HEK293 (cell line): ENCODE measurements around the gene SHCBP1.
"Not testable (repeated sequence)": the region's sequence is repeated elsewhere in the genome, so short reads cannot be mapped to it uniquely, and the experiment has no call there.

Experiments used
- CTCF ChIA-PET: fragments of 350-600 bp; formaldehyde crosslinking; extraction: SDS; loops from one replicate; lab custom pipeline; 2021; ENCODE audit warnings: antibody characterized with exemption; lab: Yijun Ruan, JAX
- POLR2A ChIA-PET: fragments of 300-600 bp; formaldehyde crosslinking; extraction: SDS; loops from one replicate; lab custom pipeline; 2020; ENCODE audit warnings: antibody characterized with exemption, inconsistent platforms; lab: Yijun Ruan, JAX
- H3K27ac ChIP-seq: fragments of 200-500 bp; sonication (Bioruptor generic); 2 replicates; pipeline ENCODE4 v1.5.1; 2014; ENCODE audit warnings: low read depth, low read length, control low read depth, inconsistent platforms; ENCODE audit errors: extremely low read depth
- H3K36me3 ChIP-seq, 2 experiments: fragments of 200-500 bp in 1 of 2; sonication (Bioruptor generic) in 1 of 2; 1 replicate in 1 of 2; 2 replicates in 1 of 2; pipeline ENCODE4 v1.5.1; 2014 to 2017; ENCODE audit warnings: inconsistent platforms in 2 of 2, low read length in 2 of 2; ENCODE audit not compliant: control insufficient read depth in 2 of 2, insufficient read depth in 1 of 2
- H3K4me1 ChIP-seq: fragments of 200-500 bp; sonication (Bioruptor generic); 2 replicates; pipeline ENCODE4 v1.5.1; 2014; ENCODE audit warnings: mild to moderate bottlenecking, low read length, inconsistent platforms; ENCODE audit not compliant: control insufficient read depth, insufficient read depth
- H3K4me3 ChIP-seq: 2 replicates; pipeline ENCODE4 v1.5.1; 2011; ENCODE audit warnings: low read depth, mild to moderate bottlenecking, control low read depth, low read length, moderate library complexity
- H3K9me3 ChIP-seq: fragments of 200-500 bp; sonication (Bioruptor generic); 2 replicates; pipeline ENCODE4 v1.5.1; 2014; ENCODE audit warnings: low read depth, low read length, inconsistent platforms; ENCODE audit not compliant: control insufficient read depth, insufficient read depth
- GLI2 ChIP-seq: fragments of 450-650 bp; formaldehyde crosslinking; IDR thresholded peaks from 2 replicates; pipeline ENCODE4; 2017; ENCODE audit warnings: missing biosample characterization, missing genetic modification characterization, low read depth, borderline replicate concordance
- GLIS1 ChIP-seq: fragments of 450-650 bp; formaldehyde crosslinking; IDR thresholded peaks from 2 replicates; pipeline ENCODE4 v1.5.1; 2016; ENCODE audit warnings: missing biosample characterization, missing genetic modification characterization
- KLF1 ChIP-seq: fragments of 450-650 bp; formaldehyde crosslinking; IDR thresholded peaks from 2 replicates; pipeline ENCODE4 v1.5.1; 2016; ENCODE audit warnings: missing biosample characterization, missing genetic modification characterization
- SP2 ChIP-seq: fragments of 450-650 bp; formaldehyde crosslinking; IDR thresholded peaks from 2 replicates; pipeline ENCODE4 v1.5.1; 2016; ENCODE audit warnings: missing biosample characterization, missing genetic modification characterization
- YY1 ChIP-seq: fragments of 450-650 bp; formaldehyde crosslinking; IDR thresholded peaks from 2 replicates; pipeline ENCODE4 v1.5.1; 2018; ENCODE audit warnings: missing biosample characterization, missing genetic modification characterization
- ZBTB17 ChIP-seq: fragments of 450-650 bp; formaldehyde crosslinking; IDR thresholded peaks from 2 replicates; pipeline ENCODE4 v1.5.1; 2016; ENCODE audit warnings: missing biosample characterization, missing genetic modification characterization
- ZBTB21 ChIP-seq: fragments of 450-650 bp; formaldehyde crosslinking; IDR thresholded peaks from 2 replicates; pipeline ENCODE4 v1.5.1; 2017; ENCODE audit warnings: missing biosample characterization, missing genetic modification characterization
- ZBTB26 ChIP-seq: fragments of 450-650 bp; formaldehyde crosslinking; optimal IDR thresholded peaks from 2 replicates; pipeline ENCODE3; 2016; ENCODE audit warnings: missing biosample characterization, mild to moderate bottlenecking, missing genetic modification characterization
- ZNF223 ChIP-seq: fragments of 450-650 bp; formaldehyde crosslinking; IDR thresholded peaks from 2 replicates; pipeline ENCODE4 v1.5.1; 2016; ENCODE audit warnings: missing biosample characterization, missing genetic modification characterization
- ZNF266 ChIP-seq: fragments of 450-650 bp; formaldehyde crosslinking; IDR thresholded peaks from 2 replicates; pipeline ENCODE4 v1.5.1; 2016; ENCODE audit warnings: missing biosample characterization, missing genetic modification characterization, low read depth
- ZNF518A ChIP-seq: fragments of 450-650 bp; formaldehyde crosslinking; conservative IDR thresholded peaks from 2 replicates; pipeline ENCODE4 v1.5.1; 2016; ENCODE audit warnings: low read depth, missing biosample characterization, missing genetic modification characterization
- ZNF521 ChIP-seq: fragments of 450-650 bp; formaldehyde crosslinking; IDR thresholded peaks from 2 replicates; pipeline ENCODE4 v1.5.1; 2017; ENCODE audit warnings: missing biosample characterization, mild to moderate bottlenecking, missing genetic modification characterization
- ZNF544 ChIP-seq: fragments of 450-650 bp; formaldehyde crosslinking; IDR thresholded peaks from 2 replicates; pipeline ENCODE4 v1.5.0; 2017; ENCODE audit warnings: missing biosample characterization, missing genetic modification characterization
- ZNF692 ChIP-seq: fragments of 450-650 bp; formaldehyde crosslinking; IDR thresholded peaks from 2 replicates; pipeline ENCODE4 v1.5.1; 2016; ENCODE audit warnings: missing biosample characterization, missing genetic modification characterization
- ZNF76 ChIP-seq: fragments of 450-650 bp; formaldehyde crosslinking; IDR thresholded peaks from 2 replicates; pipeline ENCODE4; 2016; ENCODE audit warnings: low read depth, missing biosample characterization, missing genetic modification characterization, borderline replicate concordance

Gene SHCBP1

GRCh38 chr16:46623246-46623645, 2.1 kb upstream of the SHCBP1 start:
- POLR2A ChIA-PET = not testable (repeated sequence)

GRCh38 chr16:46621934-46622676, 926 bp upstream of the SHCBP1 start:
- Histone ChIP-seq H3K4me1 (no peaks in the 10 kb centered on the region), H3K36me3 (peaks cover 12 to 22% of the 10 kb centered on the region in 2 experiments), H3K4me3 (no peak overlapping the region), H3K9me3 (no peaks in the 10 kb centered on the region), H3K27ac (no peak overlapping the region)
- ChIA-PET POLR2A (interaction anchor here (0.6 kb wide), 1 partner anchor 198 kb away, joined by 4 read pairs; no protein-coding TSS in a partner anchor), CTCF (interaction anchor here (0.6 to 1.6 kb wide), 4 partner anchors 8 to 1494 kb away, joined by 3 to 6 read pairs (median 4); no protein-coding TSS in a partner anchor)
- TF ChIP-seq ZBTB17 = no peak
- TF ChIP-seq ZNF266 (tag by site-specific recombination) = no peak
- no peak for TF ChIP-seq GLI2 (tag by site-specific recombination)
- TF ChIP-seq ZBTB26 = no peak
- no peak for TF ChIP-seq ZBTB21 (tag by site-specific recombination)
- TF ChIP-seq ZNF521 = no peak
- no peak for TF ChIP-seq YY1
- no peak for TF ChIP-seq ZNF692
- TF ChIP-seq ZNF544 (tag by site-specific recombination) = no peak
- TF ChIP-seq ZNF223 (tag by site-specific recombination) = no peak
- TF ChIP-seq ZNF518A = no peak
- no peak for TF ChIP-seq GLIS1 (tag by site-specific recombination)
- no peak for TF ChIP-seq KLF1 (tag by site-specific recombination)
- no peak for TF ChIP-seq ZNF76 (tag by site-specific recombination)
- TF ChIP-seq SP2 (tag by site-specific recombination) = no peak

More at GRCh38 chr16:46623246-46623645, 2.1 kb upstream of the SHCBP1 start:
- H3K9me3 ChIP-seq, H3K27ac ChIP-seq, H3K4me3 ChIP-seq, CTCF ChIA-PET, H3K4me1 ChIP-seq: not testable (repeated sequence)
- H3K36me3 ChIP-seq = peaks cover under 1 to 12% of the 10 kb centered on the region in 2 experiments; a peak in 1 of 3 replicates
